Sigmoid colon (tissue), 7 donors: Measurements from ENCODE around the gene CPS1. TPM values are rescaled to one million over a fixed set of nuclear protein-coding genes. Genes with fewer than 3 reads are reported as not detected.

ENCODE experiments used
- DNase-seq: peaks from one replicate; pipeline ENCODE4 v3.0.0-alpha.2; 2019
- H3K27ac ChIP-seq, 4 donors: fragments of 200-600 bp; sonication (generic); one replicate each; pipeline ENCODE4 v1.5.1; 2016 to 2019; ENCODE audit warnings: mild to moderate bottlenecking in 1 of 4
- H3K27me3 ChIP-seq, 3 donors: fragments of 200-600 bp; sonication (generic); one replicate each; pipeline ENCODE4 v1.5.1; 2019; ENCODE audit warnings: mild to moderate bottlenecking in 1 of 3
- H3K36me3 ChIP-seq, 4 donors: fragments of 200-600 bp; sonication (generic); one replicate each; pipeline ENCODE4 v1.5.1; 2016 to 2019
- H3K4me1 ChIP-seq, 4 donors: fragments of 200-600 bp; sonication (generic); one replicate each; pipeline ENCODE4 v1.5.1; 2017 to 2019
- H3K4me3 ChIP-seq, 4 donors: fragments of 200-600 bp; sonication (generic); one replicate each; pipeline ENCODE4 v1.5.1; 2017 to 2019; ENCODE audit warnings: mild to moderate bottlenecking in 2 of 4, moderate library complexity in 1 of 4
- H3K9me3 ChIP-seq, 4 donors: fragments of 200-600 bp in 3 of 4; sonication (generic) in 3 of 4; one replicate each; pipeline versions ENCODE4 v1.5.1 to v1.6.1; 2013 to 2019
- EP300 ChIP-seq, 4 donors: sonication (generic); formaldehyde crosslinking; IDR thresholded peaks; one replicate each; pipeline ENCODE4 v1.6.1; 2017; ENCODE audit warnings: antibody characterized with exemption in 4 of 4
- POLR2A ChIP-seq, 2 donors: fragments of 450-650 bp; IDR thresholded peaks; one replicate each; pipeline ENCODE4 v1.6.1; 2016; ENCODE audit warnings: antibody characterized with exemption in 2 of 2, mild to moderate bottlenecking in 2 of 2, moderate library complexity in 2 of 2
- POLR2AphosphoS5 ChIP-seq, 4 donors: sonication (generic); formaldehyde crosslinking; IDR thresholded peaks; one replicate each; pipeline ENCODE4 v1.6.1; 2017; ENCODE audit warnings: antibody characterized with exemption in 4 of 4
- WGBS, 2 donors: extraction: QIAGEN DNeasy Blood & Tissue Kit; methylation state at CpG; one replicate each; pipeline ENCODE4 v1.1.7; 2013; 5-methylcytosine and 5-hydroxymethylcytosine counted together
- intact Hi-C: fragments of 100-400 bp; cut with DNase I; formaldehyde crosslinking; loops from one replicate; pipeline ENCODE4 v1.15.1; 2023
- polyA plus RNA-seq, 3 donors: library from polyadenylated mRNA; stranded (reverse); fragments of 200-250 nt; gene quantifications; one replicate each; pipeline ENCODE4 v1.2.3, GENCODE V29; 2013
- total RNA-seq, 4 donors: library from RNA; depleted of rRNA; stranded (reverse); fragments of >200 nt; gene quantifications; one replicate each; pipeline ENCODE4 v1.1.0, GENCODE V29; 2016
- TF ChIP-seq, protein P1 (sequence below), 4 experiments: fragments of 450-650 bp in 3 of 4; fragments of 200-600 bp in 1 of 4; IDR thresholded peaks; one replicate each; pipeline ENCODE4 v1.5.1; 2016 to 2019; ENCODE audit warnings: antibody characterized with exemption in 4 of 4, mild to moderate bottlenecking in 3 of 4, moderate library complexity in 2 of 4
- donor health status: healthy with polysubstance abuse.
- donor health status: Bipolar disorder and iron deficiency.
- donor health status: healthy.

The CPS1 gene
- total and polyA plus RNA-seq, 7 donors = 0.29 to 2.9 (median 2.2) TPM; not detected in 2

DNA sequence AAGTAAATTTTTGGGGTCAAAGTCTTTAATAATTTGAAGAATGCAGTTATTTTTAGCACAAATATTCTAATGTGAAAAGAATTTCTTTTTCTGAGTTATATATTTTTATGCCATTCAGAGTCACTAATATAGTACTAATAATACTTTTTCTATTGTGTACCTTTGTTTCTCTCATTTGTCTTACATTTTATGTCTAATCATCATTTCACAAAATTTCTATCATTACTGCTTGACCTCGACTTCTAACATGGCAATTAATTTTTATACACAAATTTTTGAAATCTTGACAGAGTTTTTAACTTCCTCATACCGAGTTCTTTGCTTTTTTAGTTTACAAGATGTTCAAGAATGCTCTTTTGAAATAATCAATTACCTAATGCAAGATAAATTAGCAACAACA lies 8.4 kb upstream of the CPS1 start:
- Histone ChIP-seq H3K27ac (no peak overlapping the region), H3K4me1 (no peaks in the 10 kb centered on the region), H3K27me3 (no peaks in the 10 kb centered on the region), H3K9me3 (no peaks in the 10 kb centered on the region), H3K36me3 (no peaks in the 10 kb centered on the region), H3K4me3 (no peak overlapping the region)
- intact Hi-C loops = no loop called here
- 57 to 59% methylated on average over 2 of the region's 2 CpGs for WGBS, 2 donors
- DNase-seq = no peak
- TF ChIP-seq POLR2A (IDR thresholded peaks at IDR 0.05) (no peak), POLR2AphosphoS5 (IDR thresholded peaks at IDR 0.05) (no peak), EP300 (IDR thresholded peaks at IDR 0.05) (no peak)
- TF ChIP-seq, protein P1, sequence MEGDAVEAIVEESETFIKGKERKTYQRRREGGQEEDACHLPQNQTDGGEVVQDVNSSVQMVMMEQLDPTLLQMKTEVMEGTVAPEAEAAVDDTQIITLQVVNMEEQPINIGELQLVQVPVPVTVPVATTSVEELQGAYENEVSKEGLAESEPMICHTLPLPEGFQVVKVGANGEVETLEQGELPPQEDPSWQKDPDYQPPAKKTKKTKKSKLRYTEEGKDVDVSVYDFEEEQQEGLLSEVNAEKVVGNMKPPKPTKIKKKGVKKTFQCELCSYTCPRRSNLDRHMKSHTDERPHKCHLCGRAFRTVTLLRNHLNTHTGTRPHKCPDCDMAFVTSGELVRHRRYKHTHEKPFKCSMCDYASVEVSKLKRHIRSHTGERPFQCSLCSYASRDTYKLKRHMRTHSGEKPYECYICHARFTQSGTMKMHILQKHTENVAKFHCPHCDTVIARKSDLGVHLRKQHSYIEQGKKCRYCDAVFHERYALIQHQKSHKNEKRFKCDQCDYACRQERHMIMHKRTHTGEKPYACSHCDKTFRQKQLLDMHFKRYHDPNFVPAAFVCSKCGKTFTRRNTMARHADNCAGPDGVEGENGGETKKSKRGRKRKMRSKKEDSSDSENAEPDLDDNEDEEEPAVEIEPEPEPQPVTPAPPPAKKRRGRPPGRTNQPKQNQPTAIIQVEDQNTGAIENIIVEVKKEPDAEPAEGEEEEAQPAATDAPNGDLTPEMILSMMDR (IDR thresholded peaks at IDR 0.05) = no peak

- 84 to 85% methylated on average over 8 of the region's 8 CpGs for WGBS, 2 donors
Measured at GRCh38 chr2:210548878-210549384, 7.5 kb upstream of the CPS1 start.

DNA sequence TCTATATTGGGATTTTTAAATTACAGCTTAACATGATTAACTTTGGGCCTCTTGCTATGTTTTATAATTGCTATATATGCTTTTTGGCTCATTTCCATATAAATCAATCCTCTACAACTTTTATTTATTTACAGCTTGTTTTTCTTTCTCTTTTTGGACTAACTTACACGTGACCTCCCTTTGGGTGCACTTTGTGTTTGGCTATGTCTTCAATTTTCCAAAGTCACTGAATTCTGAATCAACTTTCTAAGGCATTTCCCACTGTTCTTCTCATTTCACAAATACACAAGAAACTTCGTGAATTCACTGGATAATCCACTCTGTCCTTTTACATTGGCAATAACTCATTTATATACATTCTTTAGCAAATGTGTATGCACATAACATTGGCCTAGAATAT lies 5.4 kb upstream of the CPS1 start:
- 40 to 60% methylated on average over 2 of the region's 2 CpGs for WGBS, 2 donors
- no peak overlapping the region for H3K4me3 ChIP-seq
- TF ChIP-seq POLR2AphosphoS5 (IDR thresholded peaks at IDR 0.05) (no peak), POLR2A (IDR thresholded peaks at IDR 0.05) (no peak), EP300 (IDR thresholded peaks at IDR 0.05) (no peak)
- TF ChIP-seq, protein P1 (IDR thresholded peaks at IDR 0.05) = no peak
- no peaks in the 10 kb centered on the region for H3K27me3 ChIP-seq
- DNase-seq = no peak
- no peaks in the 10 kb centered on the region for H3K9me3 ChIP-seq
- no peaks in the 10 kb centered on the region for H3K36me3 ChIP-seq
- H3K4me1 ChIP-seq = no peaks in the 10 kb centered on the region
- intact Hi-C loops = no loop called here
- no peak overlapping the region for H3K27ac ChIP-seq

More at GRCh38 chr2:210548878-210549384, 7.5 kb upstream of the CPS1 start:
- Histone ChIP-seq H3K36me3 (no peaks in the 10 kb centered on the region), H3K9me3 (no peaks in the 10 kb centered on the region), H3K27ac (no peak overlapping the region), H3K4me3 (no peak overlapping the region), H3K27me3 (no peaks in the 10 kb centered on the region), H3K4me1 (no peaks in the 10 kb centered on the region)
- no peak for DNase-seq
- intact Hi-C loops = no loop called here
- TF ChIP-seq POLR2A (IDR thresholded peaks at IDR 0.05) (no peak), POLR2AphosphoS5 (IDR thresholded peaks at IDR 0.05) (no peak), EP300 (IDR thresholded peaks at IDR 0.05) (no peak)
- TF ChIP-seq, protein P1 (IDR thresholded peaks at IDR 0.05) = no peak

- WGBS, 2 donors = 87 to 95% methylated on average over 1 of the region's 1 CpG
- H3K36me3 ChIP-seq = no peaks in the 10 kb centered on the region
- intact Hi-C loops = no loop called here
- TF ChIP-seq, protein P1 (IDR thresholded peaks at IDR 0.05) = no peak
- no peak for TF ChIP-seq POLR2AphosphoS5 (IDR thresholded peaks at IDR 0.05)
- TF ChIP-seq POLR2A (IDR thresholded peaks at IDR 0.05) = no peak
- TF ChIP-seq EP300 (IDR thresholded peaks at IDR 0.05) = no peak
- H3K27ac ChIP-seq = no peak overlapping the region
- H3K9me3 ChIP-seq = no peaks in the 10 kb centered on the region
- H3K4me3 ChIP-seq = no peak overlapping the region
- no peak for DNase-seq
- H3K4me1 ChIP-seq = no peaks in the 10 kb centered on the region
- no peaks in the 10 kb centered on the region for H3K27me3 ChIP-seq
Measured at GRCh38 chr2:210553373-210553772, 3.0 kb upstream of the CPS1 start.

DNA sequence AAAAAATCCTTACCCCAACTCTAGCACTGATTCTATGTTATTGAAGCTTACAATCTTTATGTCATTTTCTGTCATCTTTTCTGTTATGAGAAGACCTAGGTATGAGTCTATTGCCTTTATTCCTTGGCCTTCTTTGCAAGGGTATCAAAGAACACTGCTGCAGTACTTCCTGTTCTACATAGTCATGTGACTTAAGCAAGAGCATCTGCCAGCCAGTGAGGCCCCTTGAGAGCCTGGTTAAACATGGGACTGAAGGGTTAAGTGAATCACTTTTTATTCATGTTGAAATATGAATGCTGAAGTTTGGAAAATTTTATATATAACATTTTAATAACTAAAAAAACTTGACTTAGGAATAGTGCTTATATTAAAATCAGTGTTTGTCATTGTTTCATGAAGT lies 844 bp upstream of the CPS1 start:
- intact Hi-C loops = no loop called here
- Histone ChIP-seq H3K36me3 (no peaks in the 10 kb centered on the region), H3K27me3 (no peaks in the 10 kb centered on the region), H3K9me3 (no peaks in the 10 kb centered on the region), H3K4me1 (no peaks in the 10 kb centered on the region), H3K27ac (no peak overlapping the region), H3K4me3 (no peak overlapping the region)
- TF ChIP-seq, protein P1 (IDR thresholded peaks at IDR 0.05) = no peak
- TF ChIP-seq POLR2AphosphoS5 (IDR thresholded peaks at IDR 0.05) = no peak
- no peak for TF ChIP-seq EP300 (IDR thresholded peaks at IDR 0.05)
- TF ChIP-seq POLR2A (IDR thresholded peaks at IDR 0.05) = no peak
- DNase-seq = no peak
